ENCODE measurements around the gene WDR91. TPM values are rescaled to one million over a fixed set of nuclear protein-coding genes. Genes with fewer than 3 reads are reported as not detected.

The WDR91 gene
- total RNA-seq, 1 experiment from 2014 or later, result 10.1 TPM

DNA sequence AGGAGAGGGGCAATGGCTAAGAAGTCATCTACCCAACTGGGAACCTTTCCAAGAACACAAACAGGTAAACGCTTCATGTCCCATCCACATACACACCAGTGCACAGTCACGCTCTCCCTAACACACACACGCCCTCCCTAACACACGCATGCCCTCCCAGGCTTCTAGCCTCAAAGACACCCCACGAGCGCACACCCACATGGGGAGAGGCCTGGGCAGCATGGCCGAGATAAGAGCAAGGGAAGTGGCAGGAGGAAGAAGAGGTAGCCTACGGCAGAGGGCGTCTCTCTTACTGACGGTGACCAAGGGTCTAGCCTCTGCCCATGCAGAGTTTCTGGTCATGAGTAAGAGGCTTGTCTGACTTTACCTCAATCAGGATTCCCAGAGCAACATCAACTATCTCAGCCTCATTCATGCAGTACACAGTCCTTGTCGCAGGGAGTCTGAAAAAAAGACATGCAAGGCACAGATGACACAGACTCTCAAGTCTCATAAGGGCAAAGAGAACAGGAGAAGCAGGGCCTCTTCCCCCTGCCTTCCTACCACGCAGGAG lies 43.9 kb downstream of the WDR91 start:
- Histone ChIP-seq H3K4me2 (ENCODE audit: low read length) (no peak overlapping the region), H3K36me3 (ENCODE audit: control insufficient read depth in 1 of 2, insufficient read depth in 2 of 2, low read length in 2 of 2) (peaks cover 7 to 40% of the 10 kb centered on the region in 2 experiments; a peak in 2 of 4 replicates), H3K27ac (ENCODE audit: low read depth, low read length) (no peak overlapping the region), H4K20me1 (ENCODE audit: insufficient read depth) (peaks cover 3% of the 10 kb centered on the region; the same call in 1 of the 2 replicates), H3K9me3 (ENCODE audit: control insufficient read depth in 1 of 2, insufficient read depth in 1 of 2, low read depth in 1 of 2, low read length in 2 of 2) (no peaks in the 10 kb centered on the region), H3K79me2 (ENCODE audit: insufficient read depth, low read length) (peaks cover 29% of the 10 kb centered on the region), H3K9ac (ENCODE audit: low read length) (no peak overlapping the region), H3K4me3 (replicated peaks in 1 of 2; ENCODE audit: low read depth in 1 of 2, low read length in 2 of 2) (no peak overlapping the region), H2AFZ (ENCODE audit: low read depth, low read length, poor library complexity, severe bottlenecking) (no peak overlapping the region), H3K4me1 (ENCODE audit: control insufficient read depth in 1 of 2, insufficient read depth in 2 of 2, low read length in 2 of 2) (peaks cover 0 to 18% of the 10 kb centered on the region in 2 experiments; a peak in 2 of 4 replicates), H3K9me2 (ENCODE audit: insufficient read depth) (no peaks in the 10 kb centered on the region), H3K27me3 (ENCODE audit: insufficient read depth, low read length) (no peaks in the 10 kb centered on the region)
- POLR2A ChIA-PET, result no interaction called here
- intact Hi-C loops (cut with micrococcal nuclease), result loop anchor here (10.0 kb wide), 2 partner anchors 273 to 473 kb away; no protein-coding TSS in a partner anchor
- no TSS peak for BruUV-seq (replicated peaks)
- no peak for ATAC-seq
- CTCF ChIA-PET, result no interaction called here
- RAD21 ChIA-PET (ENCODE audit: low non-redundant PET in 1 of 2, low total read pairs in 2 of 2, uncharacterized antibody in 2 of 2, unreplicated experiment in 2 of 2), result no interaction called here
- DNase-seq (ENCODE audit: low read depth, low spot score), result no peak
- TF ChIP-seq EZH2phosphoT487 (IDR thresholded peaks at IDR 0.05; ENCODE audit: borderline replicate concordance) (no peak), RAD21 (IDR thresholded peaks at IDR 0.05; ENCODE audit: low read depth) (no peak), FOSL1 (IDR thresholded peaks at IDR 0.05; ENCODE audit: low read depth) (no peak), SRF (IDR thresholded peaks at IDR 0.05; ENCODE audit: low read depth) (no peak), TCF7L2 (IDR thresholded peaks at IDR 0.05; ENCODE audit: borderline replicate concordance, extremely low read depth, insufficient read depth, insufficient read length) (no peak), CBX3 (IDR thresholded peaks at IDR 0.05; ENCODE audit: low read depth) (no peak), ZFX (IDR thresholded peaks at IDR 0.05) (no peak), ELF1 (IDR thresholded peaks at IDR 0.05; ENCODE audit: borderline replicate concordance, low read depth) (no peak), ZNF274 (IDR thresholded peaks at IDR 0.05; ENCODE audit: low read depth, low read length) (no peak), SP1 (IDR thresholded peaks at IDR 0.05; ENCODE audit: low read depth) (no peak), EGR1 (IDR thresholded peaks at IDR 0.05; ENCODE audit: low read depth) (no peak), SIN3A (IDR thresholded peaks at IDR 0.05; ENCODE audit: low read depth) (no peak), CEBPB (IDR thresholded peaks at IDR 0.05; ENCODE audit: low read depth) (no peak)
- TF ChIP-seq, protein P1, sequence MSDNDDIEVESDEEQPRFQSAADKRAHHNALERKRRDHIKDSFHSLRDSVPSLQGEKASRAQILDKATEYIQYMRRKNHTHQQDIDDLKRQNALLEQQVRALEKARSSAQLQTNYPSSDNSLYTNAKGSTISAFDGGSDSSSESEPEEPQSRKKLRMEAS (IDR thresholded peaks at IDR 0.05), result no peak
- TF ChIP-seq, protein P2, sequence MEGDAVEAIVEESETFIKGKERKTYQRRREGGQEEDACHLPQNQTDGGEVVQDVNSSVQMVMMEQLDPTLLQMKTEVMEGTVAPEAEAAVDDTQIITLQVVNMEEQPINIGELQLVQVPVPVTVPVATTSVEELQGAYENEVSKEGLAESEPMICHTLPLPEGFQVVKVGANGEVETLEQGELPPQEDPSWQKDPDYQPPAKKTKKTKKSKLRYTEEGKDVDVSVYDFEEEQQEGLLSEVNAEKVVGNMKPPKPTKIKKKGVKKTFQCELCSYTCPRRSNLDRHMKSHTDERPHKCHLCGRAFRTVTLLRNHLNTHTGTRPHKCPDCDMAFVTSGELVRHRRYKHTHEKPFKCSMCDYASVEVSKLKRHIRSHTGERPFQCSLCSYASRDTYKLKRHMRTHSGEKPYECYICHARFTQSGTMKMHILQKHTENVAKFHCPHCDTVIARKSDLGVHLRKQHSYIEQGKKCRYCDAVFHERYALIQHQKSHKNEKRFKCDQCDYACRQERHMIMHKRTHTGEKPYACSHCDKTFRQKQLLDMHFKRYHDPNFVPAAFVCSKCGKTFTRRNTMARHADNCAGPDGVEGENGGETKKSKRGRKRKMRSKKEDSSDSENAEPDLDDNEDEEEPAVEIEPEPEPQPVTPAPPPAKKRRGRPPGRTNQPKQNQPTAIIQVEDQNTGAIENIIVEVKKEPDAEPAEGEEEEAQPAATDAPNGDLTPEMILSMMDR (IDR thresholded peaks at IDR 0.05 in 2 of 3, conservative IDR thresholded peaks at IDR 0.05 in 1 of 3; ENCODE audit: borderline replicate concordance in 1 of 3, insufficient read depth in 1 of 3, low read depth in 2 of 3, low read length in 2 of 3), result no peak
- TF ChIP-seq, protein P3, sequence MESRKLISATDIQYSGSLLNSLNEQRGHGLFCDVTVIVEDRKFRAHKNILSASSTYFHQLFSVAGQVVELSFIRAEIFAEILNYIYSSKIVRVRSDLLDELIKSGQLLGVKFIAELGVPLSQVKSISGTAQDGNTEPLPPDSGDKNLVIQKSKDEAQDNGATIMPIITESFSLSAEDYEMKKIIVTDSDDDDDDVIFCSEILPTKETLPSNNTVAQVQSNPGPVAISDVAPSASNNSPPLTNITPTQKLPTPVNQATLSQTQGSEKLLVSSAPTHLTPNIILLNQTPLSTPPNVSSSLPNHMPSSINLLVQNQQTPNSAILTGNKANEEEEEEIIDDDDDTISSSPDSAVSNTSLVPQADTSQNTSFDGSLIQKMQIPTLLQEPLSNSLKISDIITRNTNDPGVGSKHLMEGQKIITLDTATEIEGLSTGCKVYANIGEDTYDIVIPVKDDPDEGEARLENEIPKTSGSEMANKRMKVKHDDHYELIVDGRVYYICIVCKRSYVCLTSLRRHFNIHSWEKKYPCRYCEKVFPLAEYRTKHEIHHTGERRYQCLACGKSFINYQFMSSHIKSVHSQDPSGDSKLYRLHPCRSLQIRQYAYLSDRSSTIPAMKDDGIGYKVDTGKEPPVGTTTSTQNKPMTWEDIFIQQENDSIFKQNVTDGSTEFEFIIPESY (IDR thresholded peaks at IDR 0.05; ENCODE audit: extremely low read depth, insufficient replicate concordance, low read length), result no peak
- TF ChIP-seq, protein P4, sequence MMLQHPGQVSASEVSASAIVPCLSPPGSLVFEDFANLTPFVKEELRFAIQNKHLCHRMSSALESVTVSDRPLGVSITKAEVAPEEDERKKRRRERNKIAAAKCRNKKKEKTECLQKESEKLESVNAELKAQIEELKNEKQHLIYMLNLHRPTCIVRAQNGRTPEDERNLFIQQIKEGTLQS (IDR thresholded peaks at IDR 0.05), result no peak
